Neuronal stem cell (in vitro differentiated cells): ENCODE measurements around the gene PFKFB4.

Experiments used
- DNase-seq: peaks from one replicate; pipeline ENCODE4 v3.0.0-alpha.2; 2013; ENCODE audit warnings: low spot score
- H2AFZ ChIP-seq: one replicate; pipeline ENCODE4 v1.6.1; 2013; ENCODE audit warnings: mild to moderate bottlenecking, low read length, inconsistent platforms
- H2AK5ac ChIP-seq: 2 replicates; pipeline ENCODE4 v1.6.1; 2013; ENCODE audit warnings: low read depth, mild to moderate bottlenecking, inconsistent platforms, low read length, moderate library complexity, mixed read lengths
- H2BK120ac ChIP-seq: 2 replicates; pipeline ENCODE4 v1.6.1; 2013; ENCODE audit warnings: low read depth, mild to moderate bottlenecking, inconsistent platforms, low read length, moderate library complexity, mixed read lengths
- H2BK12ac ChIP-seq: one replicate; pipeline ENCODE4 v1.6.1; 2013; ENCODE audit warnings: low read length, inconsistent platforms
- H2BK15ac ChIP-seq: 2 replicates; pipeline ENCODE4 v1.6.1; 2013; ENCODE audit warnings: mild to moderate bottlenecking, low read length, inconsistent platforms, mixed read lengths
- H2BK5ac ChIP-seq: one replicate; pipeline ENCODE4 v1.6.1; 2013; ENCODE audit warnings: inconsistent platforms, mild to moderate bottlenecking, low read length, moderate library complexity
- H3K14ac ChIP-seq: one replicate; pipeline ENCODE4 v1.6.1; 2013; ENCODE audit warnings: low read length, inconsistent platforms
- H3K18ac ChIP-seq: 2 replicates; pipeline ENCODE4 v1.6.1; 2013; ENCODE audit warnings: low read length, inconsistent platforms
- H3K23ac ChIP-seq: 2 replicates; pipeline ENCODE4 v1.6.1; 2013; ENCODE audit warnings: low read depth, mild to moderate bottlenecking, mixed read lengths, low read length, inconsistent platforms; ENCODE audit not compliant: poor library complexity
- H3K27ac ChIP-seq: replicated peaks from 3 replicates; pipeline ENCODE4 v1.5.1; 2013; ENCODE audit warnings: low read length, inconsistent platforms
- H3K27me3 ChIP-seq, 3 experiments: 2 replicates each; pipeline ENCODE4 v1.6.1; 2013; ENCODE audit warnings: low read length in 3 of 3, mild to moderate bottlenecking in 2 of 3, inconsistent platforms in 1 of 3, low read depth in 1 of 3, mixed read lengths in 1 of 3, moderate library complexity in 1 of 3; ENCODE audit not compliant: control insufficient read depth in 3 of 3, insufficient read depth in 3 of 3
- H3K36me3 ChIP-seq, 2 donors: replicated peaks in 1 of 2; 2 replicates each; pipeline ENCODE4 v1.6.1; 2013; ENCODE audit warnings: low read length in 2 of 2; ENCODE audit not compliant: control insufficient read depth in 2 of 2, insufficient read depth in 2 of 2
- H3K4ac ChIP-seq: 2 replicates; pipeline ENCODE4 v1.6.1; 2013; ENCODE audit warnings: inconsistent platforms, mild to moderate bottlenecking, low read length, moderate library complexity
- H3K4me1 ChIP-seq, 2 donors: 1 replicate in 1 of 2; 2 replicates in 1 of 2; pipeline ENCODE4 v1.6.1; 2013; ENCODE audit warnings: low read length in 2 of 2, low read depth in 1 of 2; ENCODE audit not compliant: control insufficient read depth in 2 of 2, insufficient read depth in 1 of 2
- H3K4me2 ChIP-seq: one replicate; pipeline ENCODE4 v1.6.1; 2013; ENCODE audit warnings: mild to moderate bottlenecking, low read length, inconsistent platforms; ENCODE audit not compliant: insufficient read depth, poor library complexity, severe bottlenecking
- H3K4me3 ChIP-seq, 2 donors: 2 replicates each; pipeline ENCODE4 v1.5.1; 2013; ENCODE audit warnings: low read length in 2 of 2, mild to moderate bottlenecking in 2 of 2, inconsistent platforms in 1 of 2, moderate library complexity in 1 of 2
- H3K79me1 ChIP-seq: one replicate; pipeline ENCODE4 v1.6.1; 2013; ENCODE audit warnings: low read depth, mild to moderate bottlenecking, inconsistent platforms, low read length, moderate library complexity
- H3K9ac ChIP-seq: one replicate; pipeline ENCODE4 v1.6.1; 2013; ENCODE audit warnings: mild to moderate bottlenecking, low read depth, low read length, inconsistent platforms; ENCODE audit not compliant: poor library complexity
- H3K9me3 ChIP-seq, 2 donors: replicated peaks in 1 of 2; 2 replicates each; pipeline versions ENCODE3 to v1.6.1; 2013; ENCODE audit warnings: low read length in 2 of 2, mild to moderate bottlenecking in 2 of 2, inconsistent platforms in 1 of 2, low read depth in 1 of 2, mixed read lengths in 1 of 2, moderate library complexity in 1 of 2; ENCODE audit not compliant: control insufficient read depth in 2 of 2, insufficient read depth in 1 of 2
- H4K8ac ChIP-seq: one replicate; pipeline ENCODE4 v1.6.1; 2013; ENCODE audit warnings: low read depth, mild to moderate bottlenecking, inconsistent platforms, low read length, moderate library complexity
- H4K91ac ChIP-seq: one replicate; pipeline ENCODE4 v1.6.1; 2013; ENCODE audit warnings: low read length, low read depth, mild to moderate bottlenecking, inconsistent platforms; ENCODE audit not compliant: poor library complexity
- WGBS, 2 donors: extraction: QIAGEN DNeasy Blood & Tissue Kit; methylation state at CpG; one replicate each; pipeline ENCODE4 v1.1.7; 2013; ENCODE audit warnings: missing lambda C conversion rate in 2 of 2, mixed read lengths in 1 of 2; ENCODE audit not compliant: insufficient read length in 2 of 2, insufficient replicate concordance in 1 of 2; ENCODE audit errors: extremely low coverage in 2 of 2; 5-methylcytosine and 5-hydroxymethylcytosine counted together

Gene PFKFB4

DNA sequence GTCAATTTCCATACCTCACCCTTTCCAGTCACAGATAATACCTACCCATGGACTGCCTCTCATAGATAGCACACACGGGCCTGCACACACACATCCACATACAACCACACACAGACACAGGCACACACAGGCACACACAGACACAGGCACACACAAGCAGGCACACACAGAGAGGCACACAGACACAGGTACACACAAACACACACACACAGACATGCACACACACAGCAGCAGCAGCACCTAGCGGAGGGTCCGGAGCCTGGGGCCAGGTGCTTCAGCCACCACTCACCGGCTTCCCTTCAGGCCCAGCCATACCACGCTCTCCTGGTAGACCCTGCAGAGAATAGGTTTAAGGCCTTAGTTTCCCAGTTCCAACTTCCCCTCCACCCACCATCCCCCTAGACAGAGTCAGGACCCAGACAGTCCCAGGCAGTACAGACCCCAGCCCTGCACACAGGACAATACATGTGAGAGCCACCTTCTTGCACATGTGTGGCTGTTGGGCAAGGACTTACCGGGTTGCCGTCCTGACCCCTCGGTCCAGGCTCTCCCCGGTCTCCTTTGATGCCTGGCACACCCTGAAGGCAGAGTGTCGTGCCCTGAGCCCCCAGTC lies 17.5 kb upstream of the PFKFB4 start:
- Histone ChIP-seq H3K18ac (no peak overlapping the region), H2AFZ (no peak overlapping the region), H3K4ac (no peak overlapping the region), H3K23ac (no peak overlapping the region), H3K27me3 (no peaks in the 10 kb centered on the region), H4K91ac (no peak overlapping the region), H3K36me3 (peaks cover 5 to 9% of the 10 kb centered on the region in 2 donors), H2BK5ac (no peak overlapping the region), H4K8ac (no peak overlapping the region), H3K9ac (peak overlapping the region; percentile 50), H3K79me1 (peaks cover 2% of the 10 kb centered on the region), H3K4me2 (no peak overlapping the region), H2BK12ac (no peak overlapping the region), H3K4me1 (peaks cover 0 to 2% of the 10 kb centered on the region in 2 donors), H3K27ac (no peak overlapping the region), H2BK120ac (no peak overlapping the region), H3K9me3 (no peaks in the 10 kb centered on the region), H2BK15ac (no peak overlapping the region), H3K14ac (no peak overlapping the region), H2AK5ac (no peak overlapping the region), H3K4me3 (no peak overlapping the region)
- DNase-seq, result no peak
- no CpG with 5 or more reads among the region's 10 CpGs for WGBS, 2 donors

DNA sequence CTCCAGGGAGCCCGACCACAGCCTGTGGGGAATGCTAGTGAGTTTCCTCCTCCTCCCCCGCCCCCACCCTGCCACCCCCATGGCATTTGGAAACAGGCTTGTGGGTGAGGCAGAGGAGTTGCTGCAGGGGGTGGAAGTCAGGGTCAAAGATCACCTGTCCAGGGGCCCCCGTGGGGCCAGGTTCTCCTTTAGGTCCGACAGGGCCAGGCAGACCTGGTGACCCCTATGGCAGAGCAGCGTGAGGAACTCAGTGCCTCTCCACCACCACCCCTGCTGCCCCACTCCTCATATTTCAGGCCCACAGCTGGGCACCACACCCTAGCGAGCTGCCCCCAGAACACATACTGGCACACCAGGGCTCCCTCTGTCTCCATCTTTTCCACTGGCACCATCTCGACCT lies 15.9 kb upstream of the PFKFB4 start:
- Histone ChIP-seq H3K23ac (no peak overlapping the region), H3K4ac (no peak overlapping the region), H3K9me3 (no peaks in the 10 kb centered on the region), H3K14ac (no peak overlapping the region), H2BK120ac (no peak overlapping the region), H3K79me1 (peaks cover 2% of the 10 kb centered on the region), H4K8ac (no peak overlapping the region), H3K36me3 (peaks cover 5 to 9% of the 10 kb centered on the region in 2 donors), H2BK5ac (no peak overlapping the region), H2BK15ac (no peak overlapping the region), H3K4me2 (no peak overlapping the region), H3K4me1 (peaks cover 0 to 2% of the 10 kb centered on the region in 2 donors), H3K27ac (no peak overlapping the region), H2AFZ (no peak overlapping the region), H4K91ac (no peak overlapping the region), H3K4me3 (no peak overlapping the region), H2AK5ac (no peak overlapping the region), H2BK12ac (no peak overlapping the region), H3K18ac (no peak overlapping the region), H3K27me3 (no peaks in the 10 kb centered on the region), H3K9ac (no peak overlapping the region)
- WGBS, 2 donors, result no CpG with 5 or more reads among the region's 7 CpGs
- DNase-seq, result no peak

DNA sequence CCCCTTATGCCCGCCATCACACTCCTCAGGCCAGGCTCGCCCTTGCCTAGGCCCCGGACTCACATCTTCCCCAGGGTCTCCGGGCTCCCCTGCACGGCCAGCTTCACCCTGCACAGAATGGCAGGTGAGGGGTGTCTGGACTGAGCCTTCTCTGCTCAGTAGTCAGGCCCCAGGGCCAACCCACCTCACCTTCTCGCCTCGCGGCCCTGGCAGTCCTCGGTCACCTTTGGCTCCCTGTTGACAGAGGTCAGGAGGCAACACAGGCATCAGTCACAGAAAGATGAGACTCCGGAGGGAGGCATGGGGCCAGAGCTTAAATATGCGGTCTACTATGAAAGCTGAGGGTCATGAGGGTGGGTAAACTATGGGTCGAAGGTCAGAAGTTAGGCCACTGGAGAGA lies 15.3 kb upstream of the PFKFB4 start:
- no peak overlapping the region for H3K4me3 ChIP-seq
- H3K18ac ChIP-seq, result no peak overlapping the region

GRCh38 chr3:48569808-48570450 lies 13.3 kb upstream of the PFKFB4 start:
- Histone ChIP-seq H3K79me1 (peaks cover 2% of the 10 kb centered on the region), H3K4me3 (no peak overlapping the region), H4K91ac (no peak overlapping the region), H3K4me2 (no peak overlapping the region), H3K27ac (no peak overlapping the region), H2BK120ac (no peak overlapping the region), H3K4ac (no peak overlapping the region), H3K18ac (peak overlapping the region; percentile 48), H2AFZ (no peak overlapping the region), H3K9ac (peak overlapping the region; percentile 70), H3K9me3 (no peaks in the 10 kb centered on the region), H2BK15ac (no peak overlapping the region), H2AK5ac (no peak overlapping the region), H2BK12ac (no peak overlapping the region), H2BK5ac (no peak overlapping the region), H3K27me3 (no peaks in the 10 kb centered on the region), H4K8ac (no peak overlapping the region), H3K36me3 (peaks cover 0 to 5% of the 10 kb centered on the region in 2 donors), H3K23ac (peak overlapping the region; percentile 75), H3K14ac (no peak overlapping the region), H3K4me1 (peaks cover 0 to 2% of the 10 kb centered on the region in 2 donors)
- no peak for DNase-seq
- WGBS, 2 donors, result no CpG with 5 or more reads among the region's 18 CpGs

More for the DNA sequence above, 15.3 kb upstream of the PFKFB4 start:
- Histone ChIP-seq H2BK15ac (no peak overlapping the region), H3K4me2 (no peak overlapping the region), H3K79me1 (peaks cover 2% of the 10 kb centered on the region), H2AFZ (no peak overlapping the region), H3K9me3 (no peaks in the 10 kb centered on the region), H3K4ac (no peak overlapping the region), H4K8ac (no peak overlapping the region), H2BK120ac (no peak overlapping the region), H3K23ac (no peak overlapping the region), H2AK5ac (no peak overlapping the region), H2BK12ac (no peak overlapping the region), H3K27me3 (no peaks in the 10 kb centered on the region), H4K91ac (no peak overlapping the region), H3K27ac (no peak overlapping the region), H2BK5ac (no peak overlapping the region), H3K4me1 (peaks cover 0 to 2% of the 10 kb centered on the region in 2 donors), H3K9ac (peak overlapping the region; percentile 21), H3K36me3 (peaks cover 0 to 4% of the 10 kb centered on the region in 2 donors), H3K14ac (no peak overlapping the region)
- no peak for DNase-seq
- no CpG with 5 or more reads among the region's 12 CpGs for WGBS, 2 donors
